ENCODE measurements around the gene KCNMA1.

KCNMA1 gene

GRCh38 chr10:77240706-77241349, 396.8 kb downstream of the KCNMA1 start:
- DNase-seq (ENCODE audit: low read depth) = no peak

GRCh38 chr10:77240041-77240652, 397.5 kb downstream of the KCNMA1 start:
- DNase-seq (ENCODE audit: low read depth) = no peak

- no peak for DNase-seq (ENCODE audit: low read depth)
These were observed 400.5 kb downstream of the KCNMA1 start for GRCh38 chr10:77237120-77237519.

GRCh38 chr10:77236700-77237099, 400.9 kb downstream of the KCNMA1 start:
- peak; percentile 70 for DNase-seq (ENCODE audit: low read depth)

GRCh38 chr10:77236029-77236428, 401.6 kb downstream of the KCNMA1 start:
- DNase-seq (ENCODE audit: low read depth) = no peak

- no peak for DNase-seq (ENCODE audit: low read depth)
These were observed 403.0 kb downstream of the KCNMA1 start for GRCh38 chr10:77234599-77234998.

- DNase-seq (ENCODE audit: low read depth) = no peak
These were observed 404.1 kb downstream of the KCNMA1 start for GRCh38 chr10:77233466-77233865.

- DNase-seq (ENCODE audit: low read depth) = no peak
These were observed 405.6 kb downstream of the KCNMA1 start for GRCh38 chr10:77231884-77232610.

GRCh38 chr10:77231375-77231774, 406.2 kb downstream of the KCNMA1 start:
- no peak for DNase-seq (ENCODE audit: low read depth)

GRCh38 chr10:77230194-77230593, 407.4 kb downstream of the KCNMA1 start:
- DNase-seq (ENCODE audit: low read depth) = peak; percentile 72

GRCh38 chr10:77229704-77230103, 407.9 kb downstream of the KCNMA1 start:
- DNase-seq (ENCODE audit: low read depth) = peak; percentile 17

- DNase-seq (ENCODE audit: low read depth) = no peak
These were observed 409.0 kb downstream of the KCNMA1 start for GRCh38 chr10:77228559-77228958.

GRCh38 chr10:77226853-77227565, 410.6 kb downstream of the KCNMA1 start:
- peak; percentile 34 for DNase-seq (ENCODE audit: low read depth)

GRCh38 chr10:77226452-77226851, 411.2 kb downstream of the KCNMA1 start:
- no peak for DNase-seq (ENCODE audit: low read depth)

- DNase-seq (ENCODE audit: low read depth) = no peak
These were observed 411.6 kb downstream of the KCNMA1 start for GRCh38 chr10:77226020-77226419.

GRCh38 chr10:77223526-77224460, 413.8 kb downstream of the KCNMA1 start:
- DNase-seq (ENCODE audit: low read depth) = no peak

- DNase-seq (ENCODE audit: low read depth) = no peak
These were observed 417.5 kb downstream of the KCNMA1 start for GRCh38 chr10:77220150-77220549.

- no peak for DNase-seq (ENCODE audit: low read depth)
These were observed 418.6 kb downstream of the KCNMA1 start for GRCh38 chr10:77219046-77219445.

GRCh38 chr10:77214799-77215198, 422.8 kb downstream of the KCNMA1 start:
- DNase-seq (ENCODE audit: low read depth) = no peak

- no peak for DNase-seq (ENCODE audit: low read depth)
These were observed 425.0 kb downstream of the KCNMA1 start for GRCh38 chr10:77212632-77213031.

- no peak for DNase-seq (ENCODE audit: low read depth)
These were observed 427.0 kb downstream of the KCNMA1 start for GRCh38 chr10:77210645-77211044.
